ENCODE results near the gene ATPAF2. TPM values are rescaled to one million over a fixed set of nuclear protein-coding genes. Genes with fewer than 3 reads are reported as not detected.

Gene ATPAF2
- total RNA-seq, 4 donors from 2014 or later: 28.1 to 40.1 (median 36.7) TPM

DNA sequence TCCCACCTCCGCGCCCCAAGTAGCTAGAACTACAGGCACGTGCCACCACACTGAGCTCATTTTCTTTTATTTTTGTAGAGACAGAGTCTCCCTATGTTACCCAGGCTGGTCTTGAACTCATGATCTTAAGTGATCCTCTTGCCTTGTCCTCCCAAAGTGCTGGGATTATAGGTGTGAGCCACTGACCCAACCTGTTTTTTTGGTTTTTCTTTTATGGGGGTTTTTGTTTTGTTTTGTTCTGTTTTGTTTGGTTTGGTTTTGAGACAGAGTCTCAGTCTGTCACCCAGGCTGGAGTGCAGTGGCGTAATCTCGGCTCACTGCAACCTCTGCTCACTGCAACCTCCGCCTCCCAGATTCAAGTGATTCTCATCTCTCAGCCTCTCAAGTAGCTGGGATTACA, 16.6 kb upstream of the ATPAF2 start:
- H3K4me3 ChIP-seq (replicated peaks in 1 of 3): no peak overlapping the region
- H3K36me3 ChIP-seq: peaks cover 25 to 39% of the 10 kb centered on the region in 2 donors
- peaks cover 0 to 7% of the 10 kb centered on the region in 2 donors for H3K4me1 ChIP-seq
- no peaks in the 10 kb centered on the region for H3K27me3 ChIP-seq
- H3K9me3 ChIP-seq: no peaks in the 10 kb centered on the region
- WGBS, 2 donors: 93 to 95% methylated on average over 6 of the region's 6 CpGs
- no peak overlapping the region for H3K27ac ChIP-seq
- TF ChIP-seq POLR2A (IDR thresholded peaks at IDR 0.05) (no peak), CTCF (IDR thresholded peaks at IDR 0.05) (no peak)
- intact Hi-C loops (cut with DNase I): loop anchor here (10.0 kb wide), 1 partner anchor 61 kb away; no protein-coding TSS in a partner anchor
- no peak for DNase-seq

- intact Hi-C loops (cut with DNase I): no loop called here
- H3K36me3 ChIP-seq: peaks cover 4 to 5% of the 10 kb centered on the region in 2 donors
- peaks cover 6 to 14% of the 10 kb centered on the region in 2 donors for H3K4me1 ChIP-seq
- H3K27me3 ChIP-seq: no peaks in the 10 kb centered on the region
- H3K9me3 ChIP-seq: no peaks in the 10 kb centered on the region
- H3K4me3 ChIP-seq (replicated peaks in 1 of 3): no peak overlapping the region
- 75 to 83% methylated on average over 3 of the region's 3 CpGs for WGBS, 2 donors
- no peak for DNase-seq
- no peak overlapping the region for H3K27ac ChIP-seq
- no peak for TF ChIP-seq POLR2A (IDR thresholded peaks at IDR 0.05)
- no peak for TF ChIP-seq CTCF (IDR thresholded peaks at IDR 0.05)
Measured at GRCh38 chr17:18045691-18046350, 6.9 kb upstream of the ATPAF2 start.

DNA sequence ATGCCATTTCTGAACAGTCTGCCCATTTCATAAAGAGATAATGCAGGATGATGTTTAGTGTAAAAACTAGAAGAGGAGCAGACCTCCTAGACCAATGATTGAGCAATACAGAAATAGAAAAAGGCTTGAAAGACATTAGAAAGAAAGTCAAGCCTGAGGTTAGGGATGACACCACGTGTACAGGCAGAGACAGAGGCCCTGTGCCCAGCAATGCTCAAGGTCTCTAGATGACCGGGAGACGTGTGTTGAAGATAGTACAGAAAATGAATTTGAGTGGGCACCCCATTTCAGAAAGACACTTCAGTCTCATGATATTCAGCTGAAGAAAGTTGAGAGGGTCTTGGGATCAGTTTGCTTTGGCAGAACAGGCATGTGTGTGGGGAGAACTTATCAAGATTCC, 5.6 kb upstream of the ATPAF2 start:
- no peak overlapping the region for H3K27ac ChIP-seq
- intact Hi-C loops (cut with DNase I): no loop called here
- peaks cover 16 to 21% of the 10 kb centered on the region in 2 donors for H3K4me1 ChIP-seq
- H3K4me3 ChIP-seq (replicated peaks in 1 of 3): no peak overlapping the region
- no peak for DNase-seq
- WGBS, 2 donors: 89 to 92% methylated on average over 3 of the region's 3 CpGs
- no peaks in the 10 kb centered on the region for H3K27me3 ChIP-seq
- TF ChIP-seq POLR2A (IDR thresholded peaks at IDR 0.05) (no peak), CTCF (IDR thresholded peaks at IDR 0.05) (no peak)
- no peaks in the 10 kb centered on the region for H3K9me3 ChIP-seq
- peaks cover 4 to 5% of the 10 kb centered on the region in 2 donors for H3K36me3 ChIP-seq

DNA sequence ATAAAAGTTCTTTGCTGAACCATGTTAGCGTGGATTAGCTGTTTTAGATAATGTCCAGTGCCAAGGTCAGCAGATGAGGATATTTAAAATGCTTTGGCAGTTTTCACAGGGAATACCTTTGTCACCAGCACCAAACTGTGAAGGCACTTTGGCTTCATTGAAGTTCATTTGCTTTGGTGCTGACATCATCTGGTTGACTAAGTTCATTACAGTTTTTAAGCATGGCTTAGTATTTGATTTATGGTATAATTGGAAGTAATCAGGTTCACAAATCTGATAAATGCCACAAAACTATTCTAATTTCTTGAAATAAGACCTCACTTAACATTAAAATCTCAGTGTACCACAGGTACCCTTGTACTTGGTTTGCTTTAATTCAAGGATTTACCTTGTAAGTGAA, 4.5 kb upstream of the ATPAF2 start:
- WGBS, 2 donors: 40 to 64% methylated on average over 1 of the region's 1 CpG
- H3K9me3 ChIP-seq: no peaks in the 10 kb centered on the region

More for the DNA sequence above, 4.5 kb upstream of the ATPAF2 start:
- intact Hi-C loops (cut with DNase I): no loop called here
- no peaks in the 10 kb centered on the region for H3K27me3 ChIP-seq
- peaks cover 18 to 22% of the 10 kb centered on the region in 2 donors for H3K4me1 ChIP-seq
- H3K4me3 ChIP-seq (replicated peaks in 1 of 3): no peak overlapping the region
- peaks cover 4 to 5% of the 10 kb centered on the region in 2 donors for H3K36me3 ChIP-seq
- H3K27ac ChIP-seq: no peak overlapping the region
- TF ChIP-seq POLR2A (IDR thresholded peaks at IDR 0.05): no peak
- peak in 4 of 6 experiments; percentile 24 to 41 (median 30) for TF ChIP-seq CTCF (IDR thresholded peaks at IDR 0.05)
- DNase-seq: no peak
